DMS153 (cell line): ENCODE data around the gene FIG4.
"Not testable (repeated sequence)": the region's sequence is repeated elsewhere in the genome, so short reads cannot be mapped to it uniquely, and the experiment has no call there.

Source experiments
- DNase-seq: peaks from one replicate; lab custom pipeline; 2025; lab: John Stamatoyannopoulos, UW

FIG4 gene

DNA sequence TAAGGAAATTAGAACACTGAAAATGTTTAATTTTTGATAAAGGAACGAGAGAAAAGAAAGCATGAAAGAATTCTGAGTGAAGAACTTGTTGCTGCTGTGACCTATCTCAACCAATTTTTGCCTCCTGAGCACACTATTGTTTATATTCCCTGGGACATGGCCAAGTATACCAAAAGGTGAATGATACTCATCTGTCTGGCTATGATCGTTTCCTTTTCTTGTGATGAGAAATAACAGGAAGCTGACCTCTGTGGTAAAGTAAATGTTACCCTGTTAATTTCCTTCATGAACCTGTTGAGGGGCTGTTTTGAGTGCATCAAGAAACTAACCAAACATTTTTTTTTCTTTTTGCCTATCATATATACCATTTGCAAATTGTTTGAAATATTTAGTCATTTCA lies 69.1 kb downstream of the FIG4 start:
- DNase-seq = peak; percentile 36

DNA sequence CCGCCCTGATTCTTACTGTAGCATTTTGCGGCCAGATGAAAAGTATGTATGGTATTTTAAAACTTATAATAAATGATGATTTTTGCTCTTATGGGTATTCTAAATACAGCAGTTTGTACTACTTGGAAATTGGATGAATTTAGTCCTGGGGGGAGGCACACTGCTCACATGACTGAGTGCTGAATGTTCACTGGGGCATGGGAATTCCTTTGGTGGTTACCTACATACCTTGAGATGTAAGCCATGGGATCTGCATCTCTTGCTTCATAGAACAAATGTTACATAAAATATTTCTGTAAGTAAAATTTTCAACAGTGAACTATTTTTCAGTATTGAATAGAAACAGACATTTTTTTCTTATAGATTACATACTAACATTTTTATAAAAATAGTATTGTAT lies 71.1 kb downstream of the FIG4 start:
- no peak for DNase-seq

DNA sequence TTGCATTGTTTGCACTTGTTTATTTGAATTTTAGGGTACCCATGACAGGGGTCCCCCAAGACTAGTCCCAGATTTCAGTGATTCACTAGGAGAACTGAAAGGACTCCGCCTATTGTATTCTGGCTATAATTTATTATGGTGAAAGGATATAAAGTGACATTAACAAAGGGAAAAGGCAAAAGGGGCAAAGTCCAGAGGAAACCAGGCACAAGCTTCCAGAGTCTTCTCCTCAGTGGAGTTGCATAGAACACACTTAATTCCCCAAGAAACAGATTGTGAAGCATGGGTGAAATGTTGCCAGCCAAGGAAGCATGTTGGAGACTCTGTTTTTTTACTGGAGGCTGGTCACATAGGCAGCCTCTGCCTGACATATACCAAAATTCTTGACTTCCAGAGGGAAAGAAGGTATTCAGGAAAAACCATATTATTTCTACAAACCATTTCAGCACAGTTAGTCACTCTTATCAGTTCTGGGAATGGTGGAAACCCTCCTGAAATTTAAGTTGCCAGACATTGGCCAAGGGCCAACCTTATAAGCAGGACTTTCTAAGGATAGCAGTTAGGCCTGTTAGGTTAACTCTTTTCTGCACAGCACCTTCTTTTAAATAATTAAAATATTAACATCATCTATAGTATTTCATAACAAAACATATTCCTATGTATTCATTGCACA lies 71.8 kb downstream of the FIG4 start:
- no peak for DNase-seq

DNA sequence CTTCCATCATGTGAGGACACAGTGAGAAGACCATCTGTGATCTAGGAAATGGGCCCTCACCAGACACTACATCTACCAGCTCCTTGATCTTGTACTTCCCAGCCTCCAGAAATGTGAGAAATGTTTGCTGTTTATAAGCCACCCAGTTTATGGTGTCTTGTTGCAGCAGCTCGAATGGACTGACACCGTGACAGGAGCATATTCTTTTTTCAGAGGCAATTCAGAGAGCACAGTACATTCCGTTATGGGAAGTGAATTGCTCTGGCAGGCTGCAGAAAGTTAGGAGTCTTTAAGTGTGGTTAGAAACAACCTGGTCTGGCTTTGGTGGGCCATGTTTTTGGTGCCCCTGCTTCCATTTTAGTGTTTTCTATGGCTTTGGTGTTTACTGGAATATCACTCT lies 75.1 kb downstream of the FIG4 start:
- DNase-seq = no peak

DNA sequence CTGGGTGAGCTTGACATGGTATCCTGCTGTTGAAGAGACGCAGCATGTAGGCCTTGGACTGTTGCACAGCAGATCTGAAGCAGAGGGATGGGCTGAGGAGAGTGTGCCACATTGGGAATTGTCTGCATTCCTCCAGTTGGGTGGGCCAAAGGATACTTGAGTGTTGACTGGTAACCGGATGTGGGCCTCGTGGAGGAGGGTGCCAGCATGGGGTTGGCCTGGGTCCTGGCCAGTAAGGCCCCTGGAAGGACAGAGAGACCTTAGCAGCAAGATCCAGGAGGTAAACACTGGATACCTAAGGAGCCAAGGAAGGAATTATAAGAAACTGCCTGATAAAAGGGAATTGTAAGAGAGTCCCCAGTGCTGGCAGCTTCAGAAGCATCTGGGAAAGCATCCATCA lies 76.9 kb downstream of the FIG4 start:
- no peak for DNase-seq

DNA sequence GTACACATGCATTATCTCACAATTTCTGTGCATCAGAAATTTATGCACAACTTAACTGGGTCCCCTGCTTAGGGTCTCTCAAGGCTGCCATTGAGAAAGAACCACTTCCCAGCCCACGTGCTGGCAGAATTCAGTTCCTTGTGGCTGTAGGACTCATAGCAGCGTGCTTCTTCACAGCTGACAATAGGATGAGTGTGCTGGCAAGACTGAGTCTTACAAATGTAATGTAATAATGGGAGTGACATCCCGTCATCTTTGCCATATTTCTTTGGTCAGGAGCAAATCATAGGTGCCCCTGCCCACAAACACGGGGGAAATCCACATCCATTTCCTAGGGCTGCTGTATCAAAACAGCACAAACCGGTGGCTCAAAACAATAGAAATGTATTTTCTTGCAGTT lies 77.4 kb downstream of the FIG4 start:
- no peak for DNase-seq

DNA sequence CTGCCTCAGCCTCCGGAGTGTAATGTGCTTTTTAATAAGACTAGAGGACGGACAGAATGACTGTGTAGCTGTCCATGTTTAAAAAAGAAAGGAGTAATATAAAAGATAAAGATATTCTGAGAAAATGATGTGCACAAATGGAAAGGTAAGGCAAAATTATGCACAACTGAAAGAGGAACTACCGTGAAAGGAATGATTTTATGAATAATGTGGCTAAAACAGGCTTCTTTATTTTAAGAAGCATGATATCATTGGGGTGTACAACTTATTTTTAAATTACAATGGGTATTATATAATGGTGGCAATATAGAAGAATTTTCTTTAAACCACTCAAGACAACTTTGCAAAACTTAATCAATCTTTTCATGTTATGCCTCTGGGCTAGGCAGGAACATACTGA lies 78.1 kb downstream of the FIG4 start:
- no peak for DNase-seq

DNA sequence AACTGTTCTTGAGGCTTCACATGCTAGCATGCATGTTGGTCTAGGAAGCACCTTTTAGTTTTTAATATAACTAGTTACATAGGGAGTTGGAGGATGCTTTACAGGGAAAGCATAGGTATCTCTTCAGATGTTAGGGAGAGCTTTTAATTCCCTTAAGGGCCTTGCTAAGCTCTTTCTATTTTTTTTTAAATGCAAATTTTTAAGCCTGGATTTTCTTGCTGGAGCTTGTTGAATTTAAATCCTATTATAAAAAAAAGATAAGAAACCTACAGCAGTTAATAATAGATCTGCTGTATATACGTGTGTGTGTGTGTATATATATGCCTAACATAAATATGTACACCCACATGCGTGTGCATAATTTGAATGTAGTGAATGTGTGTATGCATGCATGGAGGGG lies 79.0 kb downstream of the FIG4 start:
- no peak for DNase-seq

DNA sequence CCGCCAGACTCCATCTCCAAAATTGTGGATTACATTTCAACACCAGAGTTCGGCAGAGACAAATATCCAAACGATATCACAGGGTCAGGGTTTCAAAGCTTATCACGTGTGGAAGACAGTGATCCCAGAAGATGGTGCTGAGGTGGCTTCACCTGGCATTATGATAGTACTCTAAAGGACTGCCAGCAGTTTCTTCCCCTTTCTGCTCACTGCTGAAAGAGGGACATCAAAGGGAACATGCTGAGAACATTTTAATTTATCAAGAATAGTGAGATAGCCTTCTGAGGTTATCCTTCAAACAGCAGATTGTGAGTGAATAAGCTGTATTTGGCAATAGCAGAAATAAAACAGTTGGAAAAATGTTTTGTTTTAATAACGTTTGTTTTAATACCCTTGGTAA lies 79.7 kb downstream of the FIG4 start:
- no peak for DNase-seq

DNA sequence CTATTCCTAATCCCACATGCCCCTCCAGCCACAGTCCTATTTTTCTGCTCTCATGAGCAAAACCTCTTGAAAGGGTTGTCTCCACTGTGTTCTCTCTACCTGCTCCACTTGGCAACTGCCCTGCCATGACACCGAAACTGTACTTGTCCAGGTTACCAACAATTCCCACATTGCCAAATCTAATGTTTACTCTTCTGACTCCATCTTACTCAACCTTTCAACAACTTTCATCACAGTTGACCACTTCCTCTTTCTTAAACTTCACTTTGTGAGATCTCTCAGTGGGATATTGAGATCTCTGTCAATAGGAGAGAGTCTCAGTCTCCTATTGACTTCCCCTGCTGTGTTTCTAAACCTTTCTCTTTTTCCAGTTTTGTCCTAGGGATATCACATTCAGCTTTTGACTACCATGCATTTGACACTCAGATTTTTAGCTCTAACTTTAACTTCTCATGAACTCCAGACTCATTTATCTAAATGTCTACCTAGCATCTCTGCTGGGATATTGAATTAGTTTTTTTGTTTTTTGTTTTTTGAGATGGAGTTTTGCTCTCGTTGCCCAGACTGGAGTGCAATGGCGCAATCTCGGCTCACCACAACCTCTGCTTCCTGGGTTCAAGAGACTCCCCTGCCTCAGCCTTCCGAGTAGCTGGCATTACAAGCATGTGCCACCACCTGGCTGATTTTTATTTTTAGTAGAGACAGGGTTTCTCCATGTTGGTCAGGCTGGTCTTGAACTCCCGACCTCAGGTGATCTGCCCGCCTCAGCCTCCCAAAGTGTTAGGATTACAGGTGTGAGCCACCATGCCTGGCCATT lies 81.1 kb downstream of the FIG4 start:
- DNase-seq = not testable (repeated sequence)

DNA sequence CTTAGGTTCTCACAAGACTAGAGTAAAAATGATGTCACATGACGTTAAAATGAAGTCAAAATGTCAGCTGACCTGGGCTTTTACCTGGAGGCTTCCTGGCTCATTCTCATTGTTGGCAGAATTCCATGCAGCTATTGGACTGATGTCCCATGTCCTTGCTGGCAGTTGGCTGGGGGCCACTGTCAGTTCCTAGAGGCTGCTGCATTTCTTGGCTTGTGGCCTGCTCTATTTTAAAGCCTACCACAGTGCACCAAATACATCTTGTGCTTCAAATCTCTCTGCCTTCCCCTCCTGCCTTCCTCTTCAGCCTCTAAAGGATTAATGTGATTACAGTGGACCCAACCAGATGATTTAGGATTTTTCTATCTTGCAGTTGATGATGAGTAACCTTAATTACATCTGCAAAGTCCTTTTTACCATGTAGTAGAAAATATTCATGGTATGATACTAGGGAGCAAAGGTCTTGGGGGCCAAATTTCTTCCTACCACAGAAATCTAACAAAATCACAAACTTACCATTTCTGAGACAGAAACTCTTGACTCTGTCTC lies 81.9 kb downstream of the FIG4 start:
- DNase-seq = peak; percentile 32

DNA sequence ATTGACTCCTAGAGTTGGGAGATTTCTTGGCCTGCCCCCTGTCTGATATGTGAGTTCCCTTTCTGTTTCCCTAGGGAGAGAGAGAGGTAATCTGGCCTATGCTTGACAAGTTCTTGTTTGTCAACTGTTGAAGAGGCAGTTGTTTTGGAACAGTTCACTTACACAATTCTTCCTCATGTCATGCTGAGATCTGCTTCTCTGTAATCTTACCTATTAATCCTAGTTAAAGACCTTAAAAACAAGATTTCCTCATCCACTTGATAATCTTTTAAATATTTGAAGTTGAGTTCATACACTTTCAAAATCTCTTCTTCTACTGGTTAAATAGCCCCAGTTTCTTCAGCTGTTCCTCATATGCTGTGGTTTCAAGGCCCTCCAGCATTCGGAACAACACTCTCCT lies 89.9 kb downstream of the FIG4 start:
- DNase-seq = no peak

DNA sequence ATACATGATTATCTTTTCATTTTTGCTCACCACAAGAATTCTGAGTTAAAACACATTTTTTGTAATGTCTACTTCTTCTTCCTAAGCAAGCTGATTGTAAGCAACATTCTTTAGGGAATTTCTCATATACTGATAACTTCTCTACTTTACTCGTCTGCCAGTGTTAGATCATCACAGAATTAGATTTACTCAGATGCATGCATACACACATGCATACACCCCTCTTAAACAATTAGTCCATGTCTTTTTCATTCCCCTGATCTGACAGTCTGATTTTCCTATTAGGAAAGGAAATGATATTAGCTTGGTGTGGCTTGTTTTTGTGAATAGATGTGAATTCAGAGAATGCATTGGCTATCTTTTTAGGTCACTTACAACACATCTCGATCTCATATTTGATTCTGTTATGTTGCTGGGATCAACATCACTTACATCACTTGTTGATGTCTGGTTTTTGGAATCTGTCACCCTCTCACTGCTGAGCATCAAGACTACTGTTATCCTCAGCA lies 91.4 kb downstream of the FIG4 start:
- DNase-seq = no peak

DNA sequence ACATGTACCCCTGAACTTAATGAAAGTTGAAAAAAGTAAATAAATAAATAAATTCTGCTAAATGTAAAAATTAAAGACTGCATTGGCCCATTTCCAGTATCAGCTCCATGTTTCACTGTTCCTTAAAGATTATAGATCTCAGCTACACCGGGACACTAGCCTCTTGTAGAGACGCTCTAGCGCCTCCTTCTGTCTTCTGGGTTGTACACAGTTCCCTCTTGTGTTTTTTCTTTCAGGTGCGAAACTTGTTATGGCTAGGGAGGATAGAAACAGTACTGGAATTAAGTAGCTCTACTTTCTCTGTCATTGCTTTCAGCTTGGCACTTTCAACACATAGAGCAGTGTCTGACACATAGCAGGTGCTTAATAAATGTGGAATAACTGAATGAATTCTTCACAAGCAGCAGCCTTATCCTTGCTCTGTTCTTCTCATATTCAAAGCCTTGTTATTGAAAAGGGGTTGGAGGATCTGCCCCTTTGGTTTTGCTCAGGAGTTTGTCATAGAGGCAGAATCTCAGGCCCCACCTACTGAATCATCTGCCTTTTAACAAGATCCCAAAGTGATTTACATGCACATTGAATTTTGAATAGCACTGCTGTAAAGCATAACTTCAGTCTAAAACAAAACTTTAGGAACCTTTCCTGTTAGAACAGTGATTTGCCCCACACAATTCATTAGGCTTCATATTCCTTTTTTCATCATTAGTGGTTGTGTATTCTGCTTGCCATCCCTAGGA lies 92.3 kb downstream of the FIG4 start:
- DNase-seq = no peak

DNA sequence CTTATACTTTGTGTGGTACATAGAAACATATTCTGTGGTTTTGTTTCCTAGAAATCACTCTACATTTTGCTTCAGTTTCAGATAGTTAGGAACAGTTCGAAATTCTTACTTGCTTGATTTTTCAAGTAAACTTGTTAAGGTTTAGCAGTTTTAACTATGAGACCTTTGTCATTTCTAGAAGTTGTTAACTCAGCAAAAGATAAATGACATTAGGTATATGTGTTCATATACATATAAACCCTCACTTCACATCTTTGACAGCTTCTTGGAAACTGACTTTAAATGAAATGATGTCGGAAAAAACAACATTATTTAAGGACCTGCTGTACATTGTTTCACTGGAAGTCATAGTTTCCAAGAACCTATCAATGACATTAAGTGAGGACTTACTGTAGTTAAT lies 96.2 kb downstream of the FIG4 start:
- no peak for DNase-seq

DNA sequence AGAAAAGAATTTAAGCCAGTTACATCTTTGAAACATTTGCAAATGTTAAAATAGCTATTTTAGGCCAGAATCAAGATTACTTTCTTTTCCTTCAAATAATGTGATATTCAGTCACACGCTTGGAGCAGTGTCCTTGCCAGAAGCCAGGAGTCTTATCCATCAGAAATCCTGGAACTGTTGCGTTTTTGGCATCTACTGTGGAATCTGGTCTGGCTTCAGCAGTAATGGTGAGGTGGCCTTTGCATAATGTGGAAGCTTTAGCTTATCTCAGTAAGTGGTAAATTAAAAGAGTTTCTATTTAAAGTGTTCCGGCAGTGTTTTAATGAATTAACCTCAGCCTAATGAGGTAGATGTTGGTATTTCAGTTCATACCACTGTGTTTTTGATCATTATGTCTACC lies 97.6 kb downstream of the FIG4 start:
- DNase-seq = no peak

DNA sequence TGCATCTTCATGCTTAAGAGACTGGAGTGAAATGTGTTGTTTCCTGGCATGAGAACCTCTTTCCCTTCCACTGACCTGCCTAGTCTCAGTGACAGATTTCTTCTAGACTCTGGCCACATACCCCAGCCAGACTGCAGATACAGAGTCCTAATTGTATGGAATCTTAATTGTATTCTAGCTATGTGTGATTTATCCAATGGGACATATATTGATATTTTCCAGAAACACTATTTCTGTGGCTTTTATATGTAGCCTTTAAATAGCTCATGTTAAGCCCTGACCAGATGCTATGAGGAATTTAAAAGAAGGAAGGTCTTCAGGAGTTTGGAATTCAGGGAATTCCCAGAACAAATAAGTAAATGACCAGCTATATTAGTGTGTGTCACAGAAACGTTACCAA lies 99.0 kb downstream of the FIG4 start:
- no peak for DNase-seq

DNA sequence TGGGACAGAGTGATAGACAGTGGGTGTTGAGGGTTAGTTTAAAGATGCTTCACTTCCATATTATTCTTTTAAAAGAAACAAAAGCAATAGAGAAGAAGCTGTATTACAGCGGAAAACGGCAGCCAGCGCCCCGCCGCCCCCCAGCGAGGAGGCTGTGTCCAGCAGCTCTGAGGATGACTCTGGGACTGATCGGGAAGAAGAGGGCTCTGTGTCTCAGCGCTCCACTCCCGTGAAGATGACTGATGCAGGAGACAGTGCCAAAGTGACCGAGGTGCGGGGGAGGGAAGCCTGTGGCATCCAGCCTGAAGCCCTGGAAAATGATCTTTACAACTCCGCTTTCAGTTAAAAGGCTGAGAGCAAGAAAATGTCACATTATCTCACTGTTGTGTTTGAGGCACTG lies 100.2 kb downstream of the FIG4 start:
- DNase-seq = no peak

DNA sequence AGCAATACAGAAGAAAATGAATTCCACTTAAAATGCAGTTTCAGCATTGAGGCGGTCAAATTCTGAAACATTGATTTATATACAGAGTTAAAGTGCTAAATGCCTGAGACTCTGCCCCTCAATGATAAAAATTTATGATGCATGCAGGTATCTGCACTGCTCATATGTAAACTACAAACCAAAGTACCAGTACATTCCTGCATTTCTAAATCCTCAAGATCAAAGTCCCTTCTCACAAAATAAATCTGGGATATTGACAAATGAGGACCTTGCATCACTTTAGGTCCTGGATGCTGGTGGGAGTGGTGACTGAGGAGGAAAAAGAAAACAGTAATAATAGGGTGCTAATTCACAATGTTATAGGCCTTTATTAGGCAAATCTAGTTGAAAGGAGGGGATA lies 101.9 kb downstream of the FIG4 start:
- DNase-seq = no peak

DNA sequence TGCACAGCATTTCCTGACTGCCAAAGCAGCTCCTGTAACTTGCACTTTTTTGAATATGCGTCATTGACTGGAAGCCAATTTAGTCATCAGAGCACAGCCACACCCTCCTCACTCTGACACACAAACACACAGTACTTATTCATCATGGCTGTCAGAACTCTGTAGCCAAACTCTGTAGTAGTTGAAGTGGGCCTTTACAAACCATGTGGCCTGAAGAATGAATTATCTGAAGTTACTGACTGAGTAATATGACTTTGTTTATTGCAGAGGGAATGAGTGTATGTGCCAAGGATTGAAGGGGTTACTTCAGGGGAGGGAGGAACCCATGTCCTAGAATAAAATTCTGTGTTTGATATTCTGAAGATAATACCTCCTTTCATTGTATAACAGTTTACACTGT lies 102.7 kb downstream of the FIG4 start:
- DNase-seq = peak; percentile 89

DNA sequence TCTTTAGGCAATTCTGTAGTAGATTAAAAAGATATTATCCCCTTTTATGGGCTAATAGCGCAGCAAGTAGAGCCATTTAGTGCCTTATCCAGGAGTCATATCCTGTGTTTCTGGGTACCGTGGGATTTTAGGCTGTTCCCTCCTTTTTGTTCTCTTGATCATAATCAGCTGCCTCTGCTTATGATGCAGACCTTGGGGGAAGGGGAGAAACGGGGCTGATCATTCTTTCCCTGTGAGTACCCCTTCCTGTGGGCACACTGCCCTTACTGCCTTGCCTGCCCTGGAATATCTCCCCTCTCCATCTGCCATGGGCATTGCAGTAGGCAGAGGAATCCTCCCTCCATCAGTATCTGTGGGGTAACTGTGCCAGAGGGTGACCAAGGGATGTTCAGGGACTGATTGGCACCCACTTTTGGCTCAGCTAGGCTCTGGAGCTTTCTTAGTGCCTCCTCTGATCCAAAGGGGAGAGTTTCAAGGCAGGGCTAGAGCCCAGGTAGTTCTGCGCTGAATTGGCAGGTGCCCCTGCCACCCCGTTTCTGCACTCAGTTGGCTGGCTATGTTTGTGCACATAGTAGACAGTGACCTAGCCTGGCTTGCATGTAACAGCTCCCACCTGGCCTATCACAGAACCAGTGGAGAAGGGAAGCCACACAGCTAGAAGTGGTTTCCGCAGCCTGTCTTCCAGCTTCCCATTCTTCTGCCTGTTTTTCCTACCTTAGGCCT lies 103.3 kb downstream of the FIG4 start:
- no peak for DNase-seq

DNA sequence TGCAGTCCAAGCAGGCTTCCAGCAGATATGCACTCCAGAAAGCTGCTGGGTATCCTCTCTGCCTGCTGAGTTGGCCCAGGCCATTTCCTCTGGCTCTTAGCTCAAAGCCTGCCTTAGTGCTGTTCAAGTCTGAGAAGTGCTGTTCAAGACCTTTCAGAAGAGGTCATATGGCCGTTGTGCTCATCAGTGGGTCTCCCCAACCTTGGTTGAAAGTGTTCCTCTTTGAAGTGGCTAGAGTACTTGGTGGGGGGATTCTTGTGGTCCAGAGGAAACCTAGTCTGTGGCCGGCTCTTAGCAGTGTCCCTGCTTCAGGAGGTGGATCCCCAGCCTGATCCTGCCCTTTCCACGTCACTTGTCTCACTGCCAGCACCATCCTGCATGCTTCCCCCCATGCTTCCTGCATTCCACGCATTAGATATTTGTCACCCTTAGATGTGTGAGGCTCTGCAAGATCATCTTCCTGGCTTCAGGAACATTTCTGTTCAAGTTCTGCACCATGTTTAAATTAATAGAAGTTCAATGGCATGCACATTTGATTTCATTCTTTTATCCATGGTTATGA lies 105.0 kb downstream of the FIG4 start:
- no peak for DNase-seq
